ENCODE measurements around the gene HLA-C.

HLA-C gene

DNA sequence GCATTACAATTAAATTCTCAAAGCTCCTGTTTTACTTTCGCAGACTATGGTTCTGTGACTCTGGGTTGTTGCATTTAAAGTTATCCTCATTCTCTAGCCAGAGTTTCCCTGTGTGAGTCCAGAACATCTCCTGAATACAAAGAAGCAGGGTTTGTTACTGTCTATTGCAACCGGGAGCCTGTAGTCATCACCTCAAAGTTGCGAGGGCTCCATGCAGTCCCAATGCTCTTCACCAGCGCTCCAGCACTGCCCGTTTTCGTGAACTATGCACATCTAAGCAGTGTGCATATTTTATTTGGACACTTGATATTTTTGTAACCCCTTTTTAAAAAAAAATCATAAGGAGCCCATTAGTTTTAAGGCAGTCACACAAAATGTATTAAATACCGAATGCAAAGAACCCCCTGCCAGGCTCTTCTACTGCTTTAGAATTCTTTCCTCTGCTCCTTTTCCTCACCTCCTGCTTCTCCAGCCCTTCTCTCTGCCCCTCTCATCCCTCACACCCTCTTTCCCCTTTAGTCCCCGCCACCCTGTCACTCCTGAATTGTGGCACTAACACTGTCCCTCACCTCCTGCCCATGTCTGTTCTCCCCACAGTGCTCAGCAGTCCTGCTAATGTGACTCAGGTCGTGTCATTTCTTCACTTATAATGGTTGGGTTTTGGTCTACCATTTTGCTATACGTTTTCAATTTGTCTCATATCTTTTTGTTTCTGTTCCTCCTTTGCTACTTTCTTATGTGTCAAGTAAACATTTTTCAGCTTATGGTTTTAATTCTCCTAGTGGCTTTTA lies 1.1 kb upstream of the HLA-C start:
- ChIA-PET CTCF (interaction anchor here (1.1 to 1.6 kb wide), 4 partner anchors 16 to 124 kb away, joined by 3 to 4 read pairs (median 4); no protein-coding TSS in a partner anchor), POLR2A (no interaction called here)
- TF ChIP-seq, protein P1, sequence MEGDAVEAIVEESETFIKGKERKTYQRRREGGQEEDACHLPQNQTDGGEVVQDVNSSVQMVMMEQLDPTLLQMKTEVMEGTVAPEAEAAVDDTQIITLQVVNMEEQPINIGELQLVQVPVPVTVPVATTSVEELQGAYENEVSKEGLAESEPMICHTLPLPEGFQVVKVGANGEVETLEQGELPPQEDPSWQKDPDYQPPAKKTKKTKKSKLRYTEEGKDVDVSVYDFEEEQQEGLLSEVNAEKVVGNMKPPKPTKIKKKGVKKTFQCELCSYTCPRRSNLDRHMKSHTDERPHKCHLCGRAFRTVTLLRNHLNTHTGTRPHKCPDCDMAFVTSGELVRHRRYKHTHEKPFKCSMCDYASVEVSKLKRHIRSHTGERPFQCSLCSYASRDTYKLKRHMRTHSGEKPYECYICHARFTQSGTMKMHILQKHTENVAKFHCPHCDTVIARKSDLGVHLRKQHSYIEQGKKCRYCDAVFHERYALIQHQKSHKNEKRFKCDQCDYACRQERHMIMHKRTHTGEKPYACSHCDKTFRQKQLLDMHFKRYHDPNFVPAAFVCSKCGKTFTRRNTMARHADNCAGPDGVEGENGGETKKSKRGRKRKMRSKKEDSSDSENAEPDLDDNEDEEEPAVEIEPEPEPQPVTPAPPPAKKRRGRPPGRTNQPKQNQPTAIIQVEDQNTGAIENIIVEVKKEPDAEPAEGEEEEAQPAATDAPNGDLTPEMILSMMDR (IDR thresholded peaks at IDR 0.05; ENCODE audit: control extremely low read depth, extremely low read depth, low read depth, missing control alignments) = no peak
- no peak for DNase-seq (ENCODE audit: extremely low spot score)

- TF ChIP-seq, protein P1 (IDR thresholded peaks at IDR 0.05; ENCODE audit: control extremely low read depth, extremely low read depth, low read depth, missing control alignments) = no peak
- POLR2A ChIA-PET = no interaction called here
- CTCF ChIA-PET = interaction anchor here (1.2 to 1.6 kb wide), 3 partner anchors 17 to 125 kb away, joined by 3 to 4 read pairs (median 4); no protein-coding TSS in a partner anchor
- peak; percentile 22 for DNase-seq (ENCODE audit: extremely low spot score)
These were observed 544 bp upstream of the HLA-C start for GRCh38 chr6:31272436-31272835.

DNA sequence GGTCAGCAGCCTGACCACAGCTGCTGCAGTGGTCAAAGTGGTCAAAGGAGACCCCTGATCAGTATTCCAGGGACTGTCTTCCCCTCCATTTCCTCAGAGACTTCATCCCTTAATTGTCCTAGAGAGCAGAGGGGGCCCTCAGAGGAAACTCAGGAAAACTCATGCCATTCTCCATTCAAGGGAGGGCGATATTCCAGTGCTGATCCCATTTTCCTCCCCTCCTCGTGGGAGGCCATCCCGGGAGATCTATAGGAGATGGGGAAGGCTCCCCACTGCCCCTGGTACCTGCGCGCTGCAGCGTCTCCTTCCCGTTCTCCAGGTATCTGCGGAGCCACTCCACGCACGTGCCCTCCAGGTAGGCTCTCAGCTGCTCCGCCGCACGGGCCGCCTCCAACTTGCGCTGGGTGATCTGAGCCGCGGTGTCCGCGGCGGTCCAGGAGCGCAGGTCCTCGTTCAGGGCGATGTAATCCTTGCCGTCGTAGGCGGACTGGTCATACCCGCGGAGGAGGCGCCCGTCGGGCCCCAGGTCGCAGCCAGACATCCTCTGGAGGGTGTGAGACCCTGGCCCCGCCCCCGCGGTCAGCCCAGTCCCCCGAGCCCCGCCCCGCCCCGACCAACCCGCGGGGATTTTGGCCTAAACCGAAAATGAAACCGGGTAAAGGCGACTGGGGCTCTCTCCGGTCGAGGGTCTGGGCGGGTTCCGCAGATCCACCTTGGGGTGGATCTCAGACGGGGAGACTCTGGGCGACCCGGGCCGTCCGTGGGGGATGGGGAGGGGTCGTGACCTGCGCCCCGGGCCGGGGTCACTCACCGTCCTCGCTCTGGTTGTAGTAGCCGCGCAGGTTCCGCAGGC lies 878 bp downstream of the HLA-C start:
- TF ChIP-seq, protein P1 (IDR thresholded peaks at IDR 0.05; ENCODE audit: control extremely low read depth, extremely low read depth, low read depth, missing control alignments) = no peak
- ChIA-PET CTCF (no interaction called here), POLR2A (no interaction called here)
- DNase-seq (ENCODE audit: extremely low spot score) = peak; percentile 45

- ChIA-PET CTCF (no interaction called here), POLR2A (interaction anchor here (1.2 to 1.9 kb wide), 3 partner anchors 82 to 86 kb away, joined by 3 to 6 read pairs (median 5); no protein-coding TSS in a partner anchor)
- TF ChIP-seq, protein P1 (IDR thresholded peaks at IDR 0.05; ENCODE audit: control extremely low read depth, extremely low read depth, low read depth, missing control alignments) = no peak
- no peak for DNase-seq (ENCODE audit: extremely low spot score)
These were observed 3.1 kb downstream of the HLA-C start for GRCh38 chr6:31268836-31269235.

DNA sequence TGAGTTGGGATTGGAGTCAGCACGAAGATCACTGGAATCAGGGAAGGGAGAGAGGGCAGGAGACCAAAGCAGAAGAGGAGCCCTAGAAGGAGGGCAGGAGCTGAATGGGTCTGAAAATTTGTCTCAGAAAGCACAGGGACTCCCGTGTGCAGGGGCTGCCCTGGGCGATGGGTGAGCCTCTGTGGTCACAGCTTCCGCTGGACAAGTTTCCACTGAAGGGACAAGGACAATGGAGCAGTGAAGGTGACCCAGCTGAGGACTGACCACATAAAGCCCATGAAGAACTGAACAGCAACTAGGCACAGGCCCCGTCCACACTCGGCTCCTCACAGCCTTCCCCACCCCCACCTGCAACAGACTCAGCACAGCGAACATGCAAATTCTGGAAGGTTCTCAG lies 3.5 kb downstream of the HLA-C start:
- POLR2A ChIA-PET = interaction anchor here (1.0 to 1.9 kb wide), 4 partner anchors 82 to 229 kb away, joined by 3 to 6 read pairs (median 4); no protein-coding TSS in a partner anchor
- TF ChIP-seq, protein P1 (IDR thresholded peaks at IDR 0.05; ENCODE audit: control extremely low read depth, extremely low read depth, low read depth, missing control alignments) = no peak
- CTCF ChIA-PET = no interaction called here
- DNase-seq (ENCODE audit: extremely low spot score) = no peak

GRCh38 chr6:31267651-31268368 lies 4.1 kb downstream of the HLA-C start:
- ChIA-PET CTCF (no interaction called here), POLR2A (interaction anchor here (1.0 kb wide), 1 partner anchor 229 kb away, joined by 3 read pairs; no protein-coding TSS in a partner anchor)
- TF ChIP-seq, protein P1 (IDR thresholded peaks at IDR 0.05; ENCODE audit: control extremely low read depth, extremely low read depth, low read depth, missing control alignments) = no peak
- DNase-seq (ENCODE audit: extremely low spot score) = no peak
